Suppressor macrophage treated with lipopolysaccharide for 1 hour (primary cell): Measurements from ENCODE around the gene CDKL1.

Experiments used
- DNase-seq, 3 donors: peaks; one replicate each; pipeline ENCODE4 v3.0.0-alpha.2; 2020 to 2022

Gene CDKL1

DNA sequence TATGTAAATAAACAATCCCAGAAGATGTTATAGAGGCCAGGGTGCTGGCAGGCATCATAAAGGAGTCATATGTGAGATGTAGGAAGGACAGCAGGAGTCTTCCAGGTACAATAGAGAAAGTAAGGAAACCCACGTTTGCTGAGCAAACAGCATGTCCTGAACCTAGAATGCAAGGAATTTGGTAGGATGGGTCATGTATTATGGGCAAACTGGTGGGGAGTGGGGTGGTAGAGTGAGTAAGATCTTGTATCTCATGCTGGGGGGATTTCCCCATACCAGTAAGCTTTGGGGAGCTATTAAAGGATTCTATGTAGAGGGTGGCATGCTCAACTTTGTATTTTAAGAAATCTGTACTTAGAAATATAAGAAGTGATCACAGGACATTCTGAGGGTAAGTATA, 41.0 kb downstream of the CDKL1 start:
- DNase-seq = no peak

GRCh38 chr14:50354527-50354926, 42.2 kb downstream of the CDKL1 start:
- no peak for DNase-seq

DNA sequence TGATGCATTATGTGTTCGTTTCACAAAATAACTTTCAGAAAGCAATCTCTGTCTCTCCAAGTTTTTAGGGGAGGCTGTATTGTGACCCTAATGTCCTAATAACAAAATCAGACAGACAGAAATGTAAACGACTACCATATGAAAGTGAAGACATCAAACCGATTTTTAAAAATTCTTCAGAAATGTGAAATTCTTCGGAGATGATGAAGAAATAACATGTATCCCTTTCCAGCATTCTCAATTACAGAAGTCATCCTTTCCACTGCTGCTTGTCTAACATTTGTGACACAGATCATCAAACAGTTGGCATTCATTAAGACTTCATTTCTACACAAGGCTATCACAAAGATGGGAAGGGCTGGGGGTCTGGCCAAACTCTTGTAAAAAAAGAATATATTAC, 43.6 kb downstream of the CDKL1 start:
- DNase-seq = no peak

- no peak for DNase-seq
Observed at GRCh38 chr14:50352584-50352983, 44.1 kb downstream of the CDKL1 start.

DNA sequence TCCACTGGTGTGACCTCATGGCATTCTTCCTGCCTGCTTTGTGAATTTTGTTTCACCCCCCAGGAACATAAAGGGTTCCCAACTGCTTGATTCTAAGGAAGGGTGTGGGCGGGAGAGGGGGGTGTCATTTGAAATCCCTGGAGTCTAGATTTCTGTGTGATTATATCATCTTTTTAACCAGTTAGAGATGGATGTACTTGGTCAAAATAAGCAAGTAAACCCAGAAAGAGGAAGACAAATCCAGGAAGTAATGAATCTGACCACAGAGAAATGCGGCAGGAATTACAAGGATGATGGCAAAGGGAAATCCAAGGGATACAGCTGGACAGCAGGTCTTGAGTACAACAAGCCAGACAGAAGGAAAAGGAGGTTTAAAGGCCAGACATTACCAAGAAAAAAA, 45.7 kb downstream of the CDKL1 start:
- DNase-seq = peak; percentile 51 to 63 (median 55)

DNA sequence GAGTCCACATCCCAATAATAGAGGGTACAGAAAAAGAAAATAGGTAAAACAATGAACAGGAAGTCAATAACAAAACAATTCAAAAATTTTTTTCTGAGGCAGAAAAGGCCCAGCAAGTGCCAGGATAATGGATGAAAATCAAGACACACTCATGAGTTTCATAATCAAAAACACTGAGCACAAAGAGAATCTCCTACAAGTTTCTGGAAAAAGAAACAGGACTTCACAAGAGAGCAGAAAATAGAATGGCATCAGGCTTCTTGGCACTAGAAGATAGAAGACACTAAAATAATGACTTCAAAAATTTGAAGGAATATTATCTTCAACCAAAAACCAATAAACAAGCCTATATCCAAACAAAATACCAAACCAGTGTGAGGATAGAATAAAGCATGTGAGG, 47.7 kb downstream of the CDKL1 start:
- no peak for DNase-seq

DNA sequence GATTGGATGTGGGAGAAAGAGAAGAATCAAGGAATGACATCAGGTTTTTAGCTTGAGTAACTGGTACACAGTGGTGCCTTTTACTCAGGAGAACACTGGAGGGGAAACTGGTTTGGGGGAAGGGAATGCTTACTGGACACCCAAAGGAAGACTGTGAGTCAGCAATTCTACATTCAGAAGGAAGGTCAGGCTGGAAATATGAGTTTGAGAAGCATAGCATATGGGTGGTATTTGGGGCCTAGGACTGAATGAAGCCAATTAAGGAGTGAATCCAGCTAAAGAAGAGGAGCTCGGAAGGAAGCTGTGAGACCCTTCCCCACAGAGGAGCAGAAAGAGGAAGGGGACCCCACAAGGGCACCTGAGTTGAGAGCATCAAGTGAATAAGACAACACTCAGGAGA, 49.2 kb downstream of the CDKL1 start:
- DNase-seq = peak in 2 of 3 donors; percentile 16 to 20

- DNase-seq = no peak
Observed at GRCh38 chr14:50345846-50346422, 50.7 kb downstream of the CDKL1 start.

DNA sequence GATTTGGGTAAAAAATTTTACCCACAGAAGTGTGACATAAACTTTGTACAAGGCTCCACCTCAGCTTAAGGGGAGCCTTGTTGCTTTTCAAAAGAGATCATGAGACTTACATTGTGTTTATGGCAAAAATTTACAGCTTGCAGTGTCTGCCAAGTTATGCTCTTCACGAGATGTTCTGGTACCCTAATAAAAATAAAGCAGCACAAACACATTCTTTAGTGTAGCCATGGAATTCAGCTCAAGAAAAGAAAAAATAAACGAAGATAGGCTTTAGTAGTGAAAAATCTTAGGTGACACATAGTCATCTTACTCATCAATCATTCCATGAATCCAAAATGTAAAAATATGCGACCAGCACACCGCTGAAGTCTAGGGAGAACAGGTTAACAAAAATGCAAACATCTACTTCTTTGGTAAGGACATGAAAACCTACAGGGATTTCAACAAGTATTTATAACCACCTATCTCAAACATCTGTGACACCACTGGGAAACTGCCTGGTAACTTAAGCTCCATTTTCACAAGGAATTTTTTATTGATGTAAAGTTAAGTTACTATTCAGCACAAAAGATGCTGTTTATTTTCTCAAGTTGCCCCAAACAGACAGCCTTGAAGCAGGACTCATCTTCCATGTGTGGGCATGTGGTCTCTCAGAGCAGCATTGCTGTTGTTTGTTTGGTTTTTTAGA, 51.7 kb downstream of the CDKL1 start:
- no peak for DNase-seq

DNA sequence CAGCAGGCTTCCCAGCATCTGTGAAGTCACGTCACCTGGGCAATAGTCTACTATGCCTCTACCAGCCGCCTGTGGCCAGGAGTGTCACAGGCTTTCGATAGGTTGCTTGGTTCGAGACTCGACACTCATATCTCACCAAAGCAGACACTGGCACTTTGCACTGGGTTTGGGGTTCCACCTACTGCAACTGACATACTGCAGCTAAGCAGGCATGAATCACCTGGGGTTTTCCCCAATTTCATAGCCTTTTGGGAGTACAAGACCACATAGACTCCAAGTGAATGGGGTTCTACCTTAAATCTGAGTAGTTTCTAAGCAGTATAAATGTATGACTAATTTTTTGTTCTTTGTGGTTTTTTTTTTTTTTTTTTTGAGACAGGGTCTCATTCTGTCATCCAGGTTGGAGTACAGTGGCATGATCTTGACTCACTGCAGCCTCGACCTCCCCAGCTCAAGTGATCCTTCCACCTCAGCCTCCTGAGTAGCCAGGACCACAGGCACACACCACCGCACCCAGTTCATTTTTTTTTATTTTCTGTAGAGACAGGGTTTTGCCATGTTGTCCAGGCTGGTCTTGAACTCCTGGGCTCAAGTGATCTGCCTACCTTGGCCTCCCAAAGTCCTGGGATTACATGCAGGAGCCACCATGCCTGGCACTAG, 52.4 kb downstream of the CDKL1 start:
- peak; percentile 43 to 65 (median 56) for DNase-seq

GRCh38 chr14:50343434-50343833, 53.2 kb downstream of the CDKL1 start:
- DNase-seq = no peak

- peak; percentile 13 to 46 (median 26) for DNase-seq
Observed at GRCh38 chr14:50342221-50343078, 54.2 kb downstream of the CDKL1 start.

- no peak for DNase-seq
Observed at GRCh38 chr14:50340963-50341362, 55.7 kb downstream of the CDKL1 start.

DNA sequence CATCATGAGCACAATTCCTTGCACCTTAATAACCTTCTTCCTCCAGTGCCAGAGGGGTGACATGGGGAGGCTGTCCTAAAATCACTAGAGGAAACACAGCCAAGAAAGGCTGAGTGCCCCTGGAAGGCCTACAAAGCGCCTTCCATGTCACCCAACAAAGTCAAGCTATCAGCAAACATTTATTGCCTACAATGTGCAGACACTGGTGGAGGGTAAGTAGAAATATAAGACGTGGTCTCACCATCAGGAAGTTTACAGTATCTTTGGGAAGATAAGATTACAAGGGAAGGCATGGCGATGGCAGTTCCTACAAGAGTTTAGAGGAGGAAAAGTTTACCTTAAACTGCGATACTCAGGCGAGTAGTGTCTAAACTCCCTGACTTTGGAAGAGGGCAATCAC, 56.6 kb downstream of the CDKL1 start:
- DNase-seq = no peak

DNA sequence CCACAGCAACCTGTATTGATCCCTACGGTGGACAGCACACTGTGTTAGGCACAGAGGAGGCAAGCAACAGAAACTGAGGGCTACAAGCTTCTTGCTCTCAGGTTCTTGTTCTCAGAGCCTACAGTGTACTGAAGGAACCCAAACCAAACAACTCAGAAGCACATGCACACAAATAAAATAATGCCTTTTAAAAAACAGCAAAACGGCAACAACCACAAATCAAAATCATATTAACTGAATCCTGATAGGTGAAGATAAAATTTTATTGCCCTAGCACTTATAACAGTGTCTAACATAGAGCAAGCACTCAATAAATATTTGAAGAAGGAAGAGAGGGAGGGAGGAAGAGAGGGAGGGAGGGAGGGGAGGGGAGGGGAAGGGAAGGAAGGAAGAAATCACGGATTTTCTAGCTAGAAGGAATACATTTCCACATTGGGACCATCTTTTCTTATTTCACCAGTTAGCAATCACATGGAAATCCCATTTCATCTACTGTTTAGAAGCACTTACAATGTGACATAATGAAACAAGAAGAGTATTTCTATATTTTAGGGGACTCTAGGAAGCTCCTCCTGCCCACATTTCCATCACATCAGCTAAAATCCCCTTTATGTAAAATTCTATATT, 57.4 kb downstream of the CDKL1 start:
- no peak for DNase-seq

DNA sequence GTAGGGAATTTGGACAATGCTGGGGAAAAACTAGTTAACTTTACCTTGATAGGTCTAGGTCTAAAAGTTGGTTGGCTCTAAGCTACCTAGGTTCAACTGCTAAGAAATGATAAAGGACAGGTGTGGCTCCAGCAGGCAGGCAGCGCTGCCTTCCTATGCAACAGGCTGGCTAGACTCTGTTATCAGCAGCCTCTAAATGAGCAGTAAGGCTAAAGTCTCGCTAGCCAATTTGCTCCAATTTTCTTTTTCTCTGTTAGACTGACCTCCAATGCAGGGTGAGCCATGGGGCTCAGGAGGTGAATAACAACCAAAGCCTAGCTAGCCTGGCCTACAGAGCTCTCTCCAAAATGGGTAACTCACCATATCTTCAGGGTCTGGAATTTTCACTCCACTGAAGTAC, 58.1 kb downstream of the CDKL1 start:
- DNase-seq = no peak

DNA sequence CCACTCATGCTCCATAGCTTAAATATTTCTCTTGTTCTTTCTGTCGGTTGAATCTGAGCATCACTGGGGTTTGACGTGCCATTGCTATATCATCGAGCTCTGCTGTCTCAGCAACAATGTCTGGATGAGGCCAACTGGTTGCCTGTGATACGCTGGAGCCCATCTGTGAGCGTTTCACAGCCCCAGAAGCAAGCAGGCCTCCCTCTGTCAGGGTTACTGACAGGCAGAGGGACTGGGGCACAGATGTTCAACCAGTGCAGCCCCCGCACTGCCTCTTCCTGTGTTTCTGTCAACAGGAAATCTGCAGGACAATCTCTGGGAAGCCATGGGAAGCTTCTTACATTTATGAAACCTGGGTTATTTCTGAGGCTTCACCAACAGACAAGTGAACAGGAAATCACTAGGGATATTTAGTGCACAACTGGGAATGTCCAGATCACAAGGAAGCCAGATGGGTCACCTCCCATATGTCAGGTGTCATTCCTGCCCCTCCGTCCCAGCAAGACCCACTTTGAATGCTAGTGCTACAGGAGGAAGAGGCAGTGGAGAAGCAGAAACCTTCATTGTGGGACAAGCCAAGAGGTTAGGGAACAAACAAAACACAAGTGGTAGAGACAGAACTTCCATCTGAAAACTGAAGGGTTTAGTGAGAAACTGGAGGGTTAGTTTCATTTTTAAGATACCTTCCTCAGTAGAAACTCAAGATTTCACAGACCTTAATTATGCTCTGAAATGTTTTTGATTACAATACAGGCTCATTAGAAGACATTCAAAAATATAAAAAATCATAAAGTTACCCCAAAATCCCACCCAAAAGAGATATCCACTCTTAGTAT, 60.5 kb downstream of the CDKL1 start:
- DNase-seq = peak in 2 of 3 donors; percentile 28 to 41

DNA sequence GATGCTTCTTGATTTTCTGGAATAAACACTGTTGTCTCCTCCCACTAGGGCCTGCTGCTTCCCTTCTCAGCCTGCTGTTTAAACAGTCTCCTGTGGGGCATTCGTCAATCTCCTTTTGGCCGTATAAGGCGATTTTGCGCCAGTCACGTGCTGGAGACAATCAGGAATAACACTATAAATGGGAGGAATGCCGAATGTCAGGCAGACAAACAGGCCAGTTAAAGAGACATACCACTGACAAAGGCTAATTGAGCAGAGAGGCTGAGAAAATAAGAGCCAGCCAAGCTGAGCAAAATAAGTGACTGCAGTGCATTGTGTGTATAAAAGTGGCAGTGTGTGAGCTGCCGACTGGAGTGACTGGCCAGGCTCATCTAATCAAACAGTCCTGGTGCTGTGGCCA, 61.3 kb downstream of the CDKL1 start:
- DNase-seq = no peak

- DNase-seq = no peak
Observed at GRCh38 chr14:50334211-50334610, 62.5 kb downstream of the CDKL1 start.

GRCh38 chr14:50333014-50333509, 63.6 kb downstream of the CDKL1 start:
- no peak for DNase-seq

DNA sequence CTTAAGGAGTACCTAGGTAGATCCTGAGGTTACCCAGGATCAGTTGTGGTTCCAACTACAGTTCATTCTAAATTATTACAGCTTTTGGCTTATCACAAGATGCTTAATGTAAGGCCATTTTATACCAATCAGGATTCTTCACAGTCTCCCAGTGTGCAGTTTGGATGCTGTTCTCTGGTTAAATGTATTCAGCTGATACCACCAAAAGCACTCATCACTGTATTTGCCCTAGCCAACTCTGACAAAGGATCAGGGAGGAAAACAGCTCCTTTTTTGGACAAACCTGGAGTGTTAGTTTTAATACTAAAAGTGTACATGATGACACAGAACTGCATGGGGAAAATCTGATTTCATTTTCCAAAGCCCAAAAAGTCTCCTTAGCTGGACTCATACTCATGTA, 65.1 kb downstream of the CDKL1 start:
- DNase-seq = no peak
